Esophagus (tissue), 2 donors: ENCODE results near the gene RIPPLY1. TPM values are rescaled to one million over a fixed set of nuclear protein-coding genes. Genes with fewer than 3 reads are reported as not detected.
"Not testable (repeated sequence)": the region's sequence is repeated elsewhere in the genome, so short reads cannot be mapped to it uniquely, and the experiment has no call there.

Source experiments
- H3K27ac ChIP-seq, 2 donors: one replicate each; pipeline ENCODE4 v1.5.1; 2013; ENCODE audit warnings: low read depth in 2 of 2, mild to moderate bottlenecking in 2 of 2, inconsistent platforms in 1 of 2, low read length in 1 of 2, moderate library complexity in 1 of 2
- H3K27me3 ChIP-seq, 2 donors: one replicate each; pipeline ENCODE4 v1.6.1; 2013; ENCODE audit warnings: low read length in 2 of 2, control low read depth in 1 of 2, mild to moderate bottlenecking in 1 of 2; ENCODE audit not compliant: insufficient read depth in 2 of 2, control insufficient read depth in 1 of 2
- H3K36me3 ChIP-seq, 2 donors: one replicate each; pipeline ENCODE4 v1.6.1; 2013; ENCODE audit warnings: low read length in 1 of 2; ENCODE audit not compliant: control insufficient read depth in 2 of 2, insufficient read depth in 2 of 2
- H3K4me1 ChIP-seq, 2 donors: one replicate each; pipeline ENCODE4 v1.6.1; 2013; ENCODE audit warnings: low read length in 1 of 2; ENCODE audit not compliant: control insufficient read depth in 2 of 2, insufficient read depth in 2 of 2
- H3K4me3 ChIP-seq, 2 donors: one replicate each; pipeline ENCODE4 v1.5.1; 2013; ENCODE audit warnings: low read length in 2 of 2, mild to moderate bottlenecking in 2 of 2, low read depth in 1 of 2, moderate library complexity in 1 of 2
- H3K9me3 ChIP-seq, 2 donors: one replicate each; pipeline ENCODE4 v1.6.1; 2013; ENCODE audit warnings: mild to moderate bottlenecking in 2 of 2, low read depth in 1 of 2, low read length in 1 of 2, moderate library complexity in 1 of 2; ENCODE audit not compliant: control insufficient read depth in 2 of 2, insufficient read depth in 1 of 2
- WGBS, 2 donors: extraction: QIAGEN DNeasy Blood & Tissue Kit; methylation state at CpG; one replicate each; pipeline ENCODE4 v1.1.7; 2013; 5-methylcytosine and 5-hydroxymethylcytosine counted together
- polyA plus RNA-seq, 2 donors: library from polyadenylated mRNA; stranded (reverse); fragments of 200-250 nt; gene quantifications; one replicate each; pipeline ENCODE4 v1.2.3, GENCODE V29; 2013
- donor health status: healthy with polysubstance abuse.
- donor health status: Bipolar disorder and iron deficiency.

The RIPPLY1 gene
- polyA plus RNA-seq, 2 donors, result not detected

GRCh38 chrX:106872796-106873195, 30.3 kb downstream of the RIPPLY1 start:
- H3K4me3 ChIP-seq, H3K36me3 ChIP-seq, H3K9me3 ChIP-seq, H3K27me3 ChIP-seq, H3K27ac ChIP-seq, H3K4me1 ChIP-seq: not testable (repeated sequence)
- WGBS, 2 donors, result 95 to 98% methylated on average over 2 of the region's 2 CpGs

- H3K27ac ChIP-seq, result no peak overlapping the region
- H3K4me1 ChIP-seq, result no peaks in the 10 kb centered on the region
- H3K36me3 ChIP-seq, result no peaks in the 10 kb centered on the region
- WGBS, 2 donors, result 79 to 94% methylated on average over 9 of the region's 9 CpGs
- H3K9me3 ChIP-seq, result no peaks in the 10 kb centered on the region
- H3K4me3 ChIP-seq, result no peak overlapping the region
- no peaks in the 10 kb centered on the region for H3K27me3 ChIP-seq
These were observed 39.4 kb downstream of the RIPPLY1 start for GRCh38 chrX:106863697-106864096.

- H3K9me3 ChIP-seq, result no peaks in the 10 kb centered on the region
- no peaks in the 10 kb centered on the region for H3K27me3 ChIP-seq
- no peaks in the 10 kb centered on the region for H3K4me1 ChIP-seq
- H3K27ac ChIP-seq, result no peak overlapping the region
- H3K36me3 ChIP-seq, result no peaks in the 10 kb centered on the region
- 57 to 74% methylated on average over 13 of the region's 13 CpGs for WGBS, 2 donors
- no peak overlapping the region for H3K4me3 ChIP-seq
These were observed 40.0 kb downstream of the RIPPLY1 start for GRCh38 chrX:106862972-106863688.

Other genes with a start within 250 kb of the RIPPLY1 start
- gene RNF128, start 176.6 kb downstream of the RIPPLY1 start, polyA plus RNA-seq, result 1 to 10 TPM; 2.6 to 3.3 TPM
- 1 to 10 TPM in 1 of 2 donors, under 1 TPM in 1; 0.93 to 1.6 TPM for gene TBC1D8B, start 100.7 kb downstream of the RIPPLY1 start, polyA plus RNA-seq
- gene CLDN2, start 17.1 kb upstream of the RIPPLY1 start, polyA plus RNA-seq, result not detected
- 1 to 10 TPM; 4.4 to 8.0 TPM for gene MORC4, start 96.9 kb upstream of the RIPPLY1 start, polyA plus RNA-seq
- gene RBM41, start 215.5 kb upstream of the RIPPLY1 start, polyA plus RNA-seq, result 1 to 10 TPM; 3.2 to 4.4 TPM